Ascending aorta (tissue), 2 donors: ENCODE results near the gene PHTF2. TPM values are rescaled to one million over a fixed set of nuclear protein-coding genes. Genes with fewer than 3 reads are reported as not detected.
A peak's percentile ranks its signal among the peaks of the same experiment; 100 is the strongest.

ENCODE experiments used
- DNase-seq, 2 donors: peaks; one replicate each; pipeline ENCODE4 v3.0.0-alpha.2; 2019; ENCODE audit warnings: low spot score in 2 of 2
- H3K27ac ChIP-seq, 2 donors: fragments of 200-600 bp; sonication (generic); one replicate each; pipeline ENCODE4 v1.5.1; 2016 to 2017; ENCODE audit warnings: mild to moderate bottlenecking in 1 of 2
- H3K27me3 ChIP-seq: fragments of 200-600 bp; sonication (generic); one replicate; pipeline ENCODE4 v1.5.1; 2017
- H3K36me3 ChIP-seq, 2 donors: fragments of 200-600 bp; sonication (generic); one replicate each; pipeline ENCODE4 v1.5.1; 2016
- H3K4me1 ChIP-seq, 2 donors: fragments of 200-600 bp; sonication (generic); one replicate each; pipeline ENCODE4 v1.5.1; 2016 to 2017; ENCODE audit warnings: mild to moderate bottlenecking in 1 of 2
- H3K4me3 ChIP-seq, 2 donors: fragments of 200-600 bp; sonication (generic); one replicate each; pipeline ENCODE4 v1.5.1; 2016 to 2017; ENCODE audit warnings: mild to moderate bottlenecking in 1 of 2
- H3K9me3 ChIP-seq, 2 donors: fragments of 200-600 bp; sonication (generic); one replicate each; pipeline ENCODE4 v1.5.1; 2016
- CTCF ChIP-seq, 3 experiments: fragments of 200-600 bp in 2 of 3; fragments of 450-650 bp in 1 of 3; sonication (generic) in 2 of 3; IDR thresholded peaks; one replicate each; pipeline ENCODE4 v1.5.1; 2016 to 2019; ENCODE audit warnings: antibody characterized with exemption in 3 of 3, mild to moderate bottlenecking in 1 of 3, moderate library complexity in 1 of 3
- intact Hi-C: fragments of 100-400 bp; cut with DNase I; formaldehyde crosslinking; loops from one replicate; pipeline ENCODE4 v1.15.1; 2023
- total RNA-seq: library from RNA; depleted of rRNA; stranded (reverse); fragments of >200 nt; gene quantifications from one replicate; pipeline ENCODE4 v1.1.0, GENCODE V29; 2016

Gene PHTF2
- total RNA-seq, 1 donor from 2014 or later = 10.2 TPM

- Histone ChIP-seq H3K4me1 (peaks cover 4 to 8% of the 10 kb centered on the region in 2 donors), H3K27ac (no peak overlapping the region), H3K4me3 (peak overlapping the region in 1 of 2 donors; percentile 75), H3K9me3 (no peaks in the 10 kb centered on the region), H3K27me3 (no peaks in the 10 kb centered on the region), H3K36me3 (peaks cover 0 to 4% of the 10 kb centered on the region in 2 donors)
- no peak for TF ChIP-seq CTCF (IDR thresholded peaks at IDR 0.05)
- intact Hi-C loops = loop anchor here (5.0 kb wide), 2 partner anchors 221 to 1656 kb away; partner anchors contain the start of gene MAGI2
- DNase-seq = no peak
Measured at GRCh38 chr7:77796109-77796508, 2.5 kb upstream of the PHTF2 start.

- no peaks in the 10 kb centered on the region for H3K9me3 ChIP-seq
- no peaks in the 10 kb centered on the region for H3K27me3 ChIP-seq
- H3K4me3 ChIP-seq = peak overlapping the region; percentile 75
- peaks cover 0 to 4% of the 10 kb centered on the region in 2 donors for H3K36me3 ChIP-seq
- peaks cover 4 to 8% of the 10 kb centered on the region in 2 donors for H3K4me1 ChIP-seq
- TF ChIP-seq CTCF (IDR thresholded peaks at IDR 0.05) = no peak
- no peak for DNase-seq
- intact Hi-C loops = loop anchor here (5.0 kb wide), 2 partner anchors 220 to 1655 kb away; partner anchors contain the start of gene MAGI2
- peak overlapping the region in 1 of 2 donors; percentile 71 for H3K27ac ChIP-seq
Measured at GRCh38 chr7:77796960-77797359, 1.6 kb upstream of the PHTF2 start.

GRCh38 chr7:77797734-77798393 lies 709 bp upstream of the PHTF2 start:
- Histone ChIP-seq H3K27me3 (no peaks in the 10 kb centered on the region), H3K4me1 (peaks cover 4 to 8% of the 10 kb centered on the region in 2 donors), H3K27ac (peak overlapping the region; percentile 71 to 77), H3K9me3 (no peaks in the 10 kb centered on the region), H3K4me3 (peak overlapping the region; percentile 75), H3K36me3 (peaks cover 0 to 4% of the 10 kb centered on the region in 2 donors)
- no peak for DNase-seq
- no peak for TF ChIP-seq CTCF (IDR thresholded peaks at IDR 0.05)
- intact Hi-C loops = loop anchor here (1.0 to 5.0 kb wide), 5 partner anchors 102 to 1654 kb away; partner anchors contain the start of genes MAGI2, PTPN12 and RSBN1L

GRCh38 chr7:77799078-77799964 lies 748 bp downstream of the PHTF2 start:
- peak in 1 of 2 donors; percentile 71 for DNase-seq
- peak in 1 of 3 experiments; percentile 2 for TF ChIP-seq CTCF (IDR thresholded peaks at IDR 0.05)
- H3K9me3 ChIP-seq = no peaks in the 10 kb centered on the region
- intact Hi-C loops = loop anchor here (2.0 to 5.0 kb wide), 4 partner anchors 115 to 1653 kb away; partner anchors contain the start of genes MAGI2 and PTPN12
- peak overlapping the region; percentile 91 to 97 for H3K27ac ChIP-seq
- peak overlapping the region; percentile 88 to 90 for H3K4me3 ChIP-seq
- H3K36me3 ChIP-seq = no peaks in the 10 kb centered on the region
- no peaks in the 10 kb centered on the region for H3K27me3 ChIP-seq
- peaks cover 4 to 8% of the 10 kb centered on the region in 2 donors for H3K4me1 ChIP-seq

GRCh38 chr7:77800158-77800557 lies 1.6 kb downstream of the PHTF2 start:
- Histone ChIP-seq H3K4me1 (peaks cover 4 to 8% of the 10 kb centered on the region in 2 donors), H3K4me3 (peak overlapping the region; percentile 88 to 90), H3K36me3 (no peaks in the 10 kb centered on the region), H3K9me3 (no peaks in the 10 kb centered on the region), H3K27ac (peak overlapping the region; percentile 91 to 97), H3K27me3 (no peaks in the 10 kb centered on the region)
- no peak for DNase-seq
- intact Hi-C loops = no loop called here
- no peak for TF ChIP-seq CTCF (IDR thresholded peaks at IDR 0.05)
